Measurements from ENCODE around the gene RAB41.
"Not testable (repeated sequence)": the region's sequence is repeated elsewhere in the genome, so short reads cannot be mapped to it uniquely, and the experiment has no call there.

RAB41 gene

DNA sequence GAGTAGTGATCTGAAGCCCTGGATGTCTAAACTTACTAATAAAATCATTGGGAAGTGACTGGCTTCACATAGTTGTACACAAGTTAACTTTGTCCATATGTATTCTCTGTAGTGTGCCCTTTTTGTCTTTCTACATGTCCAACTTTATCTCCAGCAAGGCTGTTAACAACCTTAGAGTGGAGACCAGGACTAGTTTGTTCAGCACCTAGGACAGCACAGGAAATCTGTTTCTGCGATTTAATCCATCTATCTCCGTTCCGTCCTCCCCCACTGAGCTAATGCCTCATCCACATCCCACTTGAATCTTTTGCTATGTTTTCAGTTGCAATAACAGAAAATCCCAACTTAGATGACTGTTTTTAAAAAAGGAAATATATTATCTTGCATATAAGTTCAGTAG is 17.2 kb upstream of the RAB41 start:
- TF ChIP-seq CTCF (conservative IDR thresholded peaks at IDR 0.05): no peak
- no peak for TF ChIP-seq ZFX (IDR thresholded peaks at IDR 0.05)

DNA sequence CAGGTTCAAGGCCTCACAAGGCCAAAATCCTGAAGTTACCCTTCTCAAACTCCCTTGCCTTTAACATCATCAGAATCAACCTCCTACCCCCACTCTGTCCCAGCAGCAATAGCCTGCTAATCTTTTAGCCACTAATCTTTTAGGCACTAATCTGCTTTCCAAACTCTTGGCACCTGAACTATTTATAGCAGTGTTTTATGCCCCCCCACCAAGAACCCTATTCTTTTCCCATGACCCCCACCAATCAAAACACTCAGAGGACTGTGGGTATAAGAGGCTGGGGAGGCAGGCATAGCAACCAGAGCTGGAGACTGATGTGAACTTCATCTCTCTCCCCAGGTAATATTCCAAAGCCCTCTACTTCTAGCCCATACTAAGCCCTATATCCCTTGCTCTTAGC is 13.9 kb upstream of the RAB41 start, which contains the start of gene ARR3:
Gene ARR3 (plus strand): TSS at position 301 of the 400 bp plus-strand sequence. CDS start 1,052 bp downstream, outside the sequence.
- no peak for TF ChIP-seq ZFX (IDR thresholded peaks at IDR 0.05)
- no peak for TF ChIP-seq CTCF (conservative IDR thresholded peaks at IDR 0.05)
- H3K27ac ChIP-seq: no peak within 1 kb of the TSS

More for the DNA sequence above, 17.2 kb upstream of the RAB41 start:
- no peak overlapping the region for H3K27ac ChIP-seq

DNA sequence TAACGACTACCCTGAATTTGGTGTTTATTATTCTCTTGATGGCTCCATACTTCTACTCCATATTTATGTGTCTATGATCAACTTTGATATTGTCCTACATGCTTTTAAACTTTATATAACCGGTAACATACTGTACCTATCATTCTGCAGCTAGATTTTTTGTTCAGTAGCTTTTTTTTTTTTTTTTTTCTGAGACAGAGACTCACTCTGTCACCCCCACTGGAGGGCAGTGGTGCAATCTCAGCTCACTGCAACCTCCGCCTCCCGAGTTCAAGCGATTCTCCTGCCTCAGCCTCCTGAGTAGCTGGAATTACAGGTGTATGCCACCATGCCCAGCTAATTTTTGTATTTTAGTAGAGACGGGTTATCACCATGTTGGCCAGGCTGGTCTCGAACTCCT is 7.9 kb upstream of the RAB41 start:
- not testable (repeated sequence) for H3K27ac ChIP-seq

GRCh38 chrX:70279081-70279480 is 2.9 kb upstream of the RAB41 start:
- TF ChIP-seq ZFX (IDR thresholded peaks at IDR 0.05): no peak
- TF ChIP-seq CTCF (conservative IDR thresholded peaks at IDR 0.05): no peak
- no peak overlapping the region for H3K27ac ChIP-seq

- TF ChIP-seq ZFX (IDR thresholded peaks at IDR 0.05): no peak
- TF ChIP-seq CTCF (conservative IDR thresholded peaks at IDR 0.05): no peak
Measured at GRCh38 chrX:70280573-70280972, 1.4 kb upstream of the RAB41 start.

DNA sequence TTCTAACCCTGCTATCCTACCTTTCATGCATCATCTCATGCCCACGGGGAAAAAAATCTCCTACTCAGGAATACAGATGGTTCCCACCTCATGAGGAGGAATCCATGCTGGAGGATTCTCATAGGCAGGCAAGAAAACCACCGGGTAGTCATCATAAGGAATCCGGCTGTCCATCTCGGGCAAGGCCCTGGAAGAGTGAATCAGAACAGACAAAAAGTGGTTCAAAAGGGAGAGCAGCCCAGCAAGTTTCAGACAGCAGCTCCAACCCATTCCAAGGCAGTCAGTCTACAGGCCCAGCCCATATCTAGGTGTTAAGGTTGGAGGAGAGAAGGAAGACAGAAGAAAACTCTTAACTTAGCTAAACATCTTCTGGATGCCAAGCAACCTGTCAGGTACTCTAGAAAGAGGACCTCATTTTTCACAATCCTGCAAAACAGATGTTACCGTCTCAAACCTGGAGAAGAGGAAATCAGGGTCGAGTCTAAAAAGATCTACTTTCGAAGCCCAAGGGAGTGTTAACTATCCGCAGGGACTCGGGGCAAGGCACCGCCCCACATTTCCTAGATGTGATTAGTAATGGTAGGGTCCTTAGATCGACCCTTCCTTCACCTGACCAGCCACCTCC is 7.3 kb downstream of the RAB41 start:
- peak overlapping the region; percentile 94 for H3K27ac ChIP-seq
- no peak for TF ChIP-seq CTCF (conservative IDR thresholded peaks at IDR 0.05)
- no peak for TF ChIP-seq ZFX (IDR thresholded peaks at IDR 0.05)

More at GRCh38 chrX:70280573-70280972, 1.4 kb upstream of the RAB41 start:
- no peak overlapping the region for H3K27ac ChIP-seq

GRCh38 chrX:70289793-70290770 is 8.1 kb downstream of the RAB41 start, which contains the start of the genes KIF4A and PDZD11:
TSS of gene KIF4A (plus strand) at chrX:70290104. CDS start at chrX:70290459, 355 bp downstream.
TSS of gene PDZD11 (minus strand) at chrX:70289927. CDS start at chrX:70289341, 586 bp downstream.
- no peak for TF ChIP-seq ZFX (IDR thresholded peaks at IDR 0.05)
- no peak for TF ChIP-seq CTCF (conservative IDR thresholded peaks at IDR 0.05)
- H3K27ac ChIP-seq: peak within 1 kb of the TSS; percentile 94

Data from C4-2B (cell line).